Measurements from ENCODE around the gene ACAD8.

Gene ACAD8

GRCh38 chr11:134289789-134290188, 36.4 kb downstream of the ACAD8 start:
- no peak for DNase-seq (ENCODE audit: low read depth in 2 of 2)

- DNase-seq (ENCODE audit: low read depth in 2 of 2): no peak
Observed at GRCh38 chr11:134290646-134291045, 37.3 kb downstream of the ACAD8 start.

GRCh38 chr11:134291196-134291595, 37.8 kb downstream of the ACAD8 start:
- no peak for DNase-seq (ENCODE audit: low read depth in 2 of 2)

GRCh38 chr11:134292661-134293060, 39.3 kb downstream of the ACAD8 start:
- DNase-seq (ENCODE audit: low read depth in 2 of 2): no peak

- no peak for DNase-seq (ENCODE audit: low read depth in 2 of 2)
Observed at GRCh38 chr11:134293119-134294113, 40.0 kb downstream of the ACAD8 start.

GRCh38 chr11:134294664-134295063, 41.3 kb downstream of the ACAD8 start:
- DNase-seq (ENCODE audit: low read depth in 2 of 2): no peak

GRCh38 chr11:134312223-134312622, 58.9 kb downstream of the ACAD8 start:
- DNase-seq (ENCODE audit: low read depth in 2 of 2): no peak

GRCh38 chr11:134312807-134313206, 59.4 kb downstream of the ACAD8 start:
- DNase-seq (ENCODE audit: low read depth in 2 of 2): no peak

- DNase-seq (ENCODE audit: low read depth in 2 of 2): no peak
Observed at GRCh38 chr11:134313379-134313778, 60.0 kb downstream of the ACAD8 start.

- DNase-seq (ENCODE audit: low read depth in 2 of 2): no peak
Observed at GRCh38 chr11:134313821-134314607, 60.6 kb downstream of the ACAD8 start.
